K562 (cell line): ENCODE results near the gene OPA3. TPM values are rescaled to one million over a fixed set of nuclear protein-coding genes. Genes with fewer than 3 reads are reported as not detected.

Experiments
- ATF4 ChIP-seq: fragments of 450-650 bp; formaldehyde crosslinking; IDR thresholded peaks from 2 replicates; pipeline ENCODE4 v1.4.0; 2022; ENCODE audit warnings: mild to moderate bottlenecking, moderate library complexity
- CBFB ChIP-seq: sonication (generic); formaldehyde crosslinking; IDR thresholded peaks from 2 replicates; pipeline ENCODE4 v1.4.0; 2020; ENCODE audit warnings: mild to moderate bottlenecking, missing genetic modification reagents
- CBX5 ChIP-seq: IDR thresholded peaks from 2 replicates; pipeline ENCODE4 v1.6.1; 2014; ENCODE audit warnings: low read depth, borderline replicate concordance
- DACH1 ChIP-seq: fragments of 450-650 bp; IDR thresholded peaks from 2 replicates; pipeline ENCODE4 v1.6.1; 2018; ENCODE audit not compliant: partially characterized antibody
- GATAD2A ChIP-seq: fragments of 450-650 bp; IDR thresholded peaks from 2 replicates; pipeline ENCODE4 v1.6.1; 2017
- HEY1 ChIP-seq: fragments of 250-450 bp; sonication (Bioruptor Pico); IDR thresholded peaks from 2 replicates; pipeline ENCODE4 v1.5.0; 2020; ENCODE audit warnings: mild to moderate bottlenecking, moderate library complexity, borderline replicate concordance
- IFI16 ChIP-seq: fragments of 250-450 bp; sonication (Bioruptor Pico); IDR thresholded peaks from 2 replicates; pipeline ENCODE4 v2.1.2; 2022; ENCODE audit warnings: mild to moderate bottlenecking, inconsistent platforms
- MAFG ChIP-seq: fragments of 450-650 bp; conservative IDR thresholded peaks from 2 replicates; pipeline ENCODE4 v1.6.1; 2016; ENCODE audit warnings: missing genetic modification characterization, missing compliant biosample characterization
- MAFK ChIP-seq: IDR thresholded peaks from 2 replicates; pipeline ENCODE4 v1.6.1; 2011; ENCODE audit warnings: low read length, improper control_type of control experiment
- MXI1 ChIP-seq: IDR thresholded peaks from 2 replicates; pipeline ENCODE4 v1.6.1; 2011; ENCODE audit warnings: low read depth, mild to moderate bottlenecking, improper control_type of control experiment, low read length
- NCOR1 ChIP-seq: fragments of 450-650 bp; IDR thresholded peaks from 2 replicates; pipeline ENCODE4 v1.6.1; 2016; ENCODE audit warnings: mild to moderate bottlenecking, moderate library complexity
- NFE2 ChIP-seq: IDR thresholded peaks from 2 replicates; pipeline ENCODE4 v1.6.1; 2014; ENCODE audit warnings: antibody characterized with exemption, low read depth
- OTX1 ChIP-seq: fragments of 450-650 bp; formaldehyde crosslinking; IDR thresholded peaks from 2 replicates; pipeline ENCODE4 v1.4.0; 2022; ENCODE audit warnings: mild to moderate bottlenecking
- POLR2G ChIP-seq: fragments of 200-400 bp; formaldehyde crosslinking; IDR thresholded peaks from 2 replicates; pipeline ENCODE4 v1.6.1; 2017; ENCODE audit warnings: low read depth, mild to moderate bottlenecking, antibody characterized with exemption, low read length, moderate library complexity
- POLR3A ChIP-seq: IDR thresholded peaks from 2 replicates; pipeline ENCODE4 v1.6.1; 2011; ENCODE audit warnings: borderline replicate concordance, mild to moderate bottlenecking, moderate library complexity; ENCODE audit not compliant: insufficient read length, insufficient read depth; ENCODE audit errors: extremely low read depth
- RNF219 ChIP-seq: fragments of 250-450 bp; sonication (Bioruptor Pico); IDR thresholded peaks from 2 replicates; pipeline ENCODE4 v1.5.0; 2022; ENCODE audit warnings: mild to moderate bottlenecking
- SMARCA4 ChIP-seq: fragments of 450-650 bp; IDR thresholded peaks from 2 replicates; pipeline ENCODE4 v1.6.1; 2016
- SMARCC2 ChIP-seq: fragments of 450-650 bp; IDR thresholded peaks from 2 replicates; pipeline ENCODE4 v1.6.1; 2017; ENCODE audit warnings: antibody characterized with exemption, moderate library complexity, mild to moderate bottlenecking, low read depth
- SOX6 ChIP-seq: fragments of 450-650 bp; IDR thresholded peaks from 2 replicates; pipeline ENCODE4 v1.6.1; 2014; ENCODE audit warnings: mild to moderate bottlenecking
- WHSC1 ChIP-seq: IDR thresholded peaks from one replicate; pipeline ENCODE4 v1.6.1; 2012; ENCODE audit warnings: low read length, control low read depth, inconsistent platforms
- ZFP91 ChIP-seq: sonication (generic); formaldehyde crosslinking; IDR thresholded peaks from 2 replicates; pipeline ENCODE4 v1.8.0; 2022; ENCODE audit warnings: mild to moderate bottlenecking, missing genetic modification reagents
- ZNF316 ChIP-seq: fragments of 450-650 bp; IDR thresholded peaks from 2 replicates; pipeline ENCODE4 v1.6.1; 2016
- ZNF584 ChIP-seq: fragments of 200-800 bp; sonication (Bioruptor generic); IDR thresholded peaks from 2 replicates; pipeline ENCODE4 v1.6.1; 2016; ENCODE audit warnings: low read depth, mild to moderate bottlenecking, missing genetic modification characterization, missing compliant biosample characterization
- polyA plus RNA-seq, 8 experiments: library from polyadenylated mRNA; depleted of rRNA in 4 of 8; stranded (reverse) in 5 of 8; unstranded in 3 of 8; fragments of >200 nt; fragmentation: Nextera tagmentation in 2 of 8; fragmentation: Illumina TruSeq in 1 of 8; extraction: Ambion mirVana in 2 of 8; extraction: Trizol in 1 of 8; gene quantifications; 2 replicates each; pipeline versions ENCODE4 v1.2.1 to v1.2.3, GENCODE V29; 2011 to 2014; ENCODE audit warnings: inconsistent platforms in 1 of 8, missing spikeins in 1 of 8
- total RNA-seq, 7 experiments: library from RNA; depleted of rRNA in 6 of 7; stranded (reverse); fragments of >200 nt in 6 of 7; fragmentation: Illumina TruSeq in 2 of 7; extraction: Trizol in 2 of 7; gene quantifications; 2 replicates each; pipeline versions ENCODE4 v1.2.1 to v1.2.3, GENCODE V29; 2011 to 2021; ENCODE audit warnings: low replicate concordance in 1 of 7
- TF ChIP-seq, protein P1 (sequence below): fragments of 250-450 bp; sonication (Bioruptor Pico); IDR thresholded peaks from 2 replicates; pipeline ENCODE4 v1.5.1; 2021; ENCODE audit warnings: mild to moderate bottlenecking
- TF ChIP-seq, protein P2 (sequence below): fragments of 250-450 bp; sonication (Bioruptor Pico); IDR thresholded peaks from 2 replicates; pipeline ENCODE4 v1.9.0; 2021; ENCODE audit warnings: mild to moderate bottlenecking
- TF ChIP-seq, protein P3 (sequence below): sonication (generic); formaldehyde crosslinking; IDR thresholded peaks from 2 replicates; pipeline ENCODE4 v1.9.0; 2022; ENCODE audit warnings: mild to moderate bottlenecking, missing genetic modification reagents

OPA3 gene
- total and polyA plus RNA-seq, 9 of the 15 experiments (the other 6 are each of a cell fraction or from before 2014, with no cell fraction given): 1.4 to 18.8 (median 9.0) TPM

DNA sequence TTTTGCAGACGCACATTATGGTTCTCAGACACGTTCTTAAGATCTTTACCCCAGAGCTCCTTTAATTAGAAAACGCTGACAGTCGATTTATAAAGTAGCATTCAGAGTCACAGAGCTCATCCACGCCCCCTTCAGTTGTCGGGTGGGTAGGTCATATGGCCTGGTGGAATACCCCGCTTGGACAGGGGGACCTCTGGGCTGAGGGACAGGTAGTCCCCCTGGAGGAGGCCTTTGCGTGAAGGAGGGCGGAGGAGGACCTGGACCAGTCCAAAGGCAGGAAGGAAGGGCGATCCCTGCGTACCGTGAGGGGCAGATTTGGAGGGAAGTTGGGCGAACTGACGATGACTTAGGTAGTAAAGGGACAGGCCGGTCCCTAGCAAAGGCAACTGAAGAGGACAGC is 56.9 kb downstream of the OPA3 start (continued):
- TF ChIP-seq ATF4 (CRISPR knock-in tag) (no peak), POLR3A (no peak), ZNF316 (peak; percentile 72), ZNF584 (no peak), CBX5 (no peak), SMARCC2 (no peak), HEY1 (CRISPR knock-in tag) (no peak), ZFP91 (no peak), POLR2G (0 out of 2 replicates have a peak, but pooled peaks have one; percentile 15), SOX6 (peak; percentile 10; the same call in 1 of the 2 replicates), OTX1 (CRISPR knock-in tag) (no peak), NCOR1 (no peak), MXI1 (no peak), DACH1 (no peak), SMARCA4 (no peak), NFE2 (no peak), RNF219 (CRISPR knock-in tag) (no peak), IFI16 (CRISPR knock-in tag) (no peak), MAFG (tag) (0 out of 2 replicates have a peak, but pooled peaks have one; percentile 13), MAFK (no peak), WHSC1 (no peak), CBFB (CRISPR knock-in tag) (no peak), GATAD2A (no peak)
- TF ChIP-seq, protein P1, sequence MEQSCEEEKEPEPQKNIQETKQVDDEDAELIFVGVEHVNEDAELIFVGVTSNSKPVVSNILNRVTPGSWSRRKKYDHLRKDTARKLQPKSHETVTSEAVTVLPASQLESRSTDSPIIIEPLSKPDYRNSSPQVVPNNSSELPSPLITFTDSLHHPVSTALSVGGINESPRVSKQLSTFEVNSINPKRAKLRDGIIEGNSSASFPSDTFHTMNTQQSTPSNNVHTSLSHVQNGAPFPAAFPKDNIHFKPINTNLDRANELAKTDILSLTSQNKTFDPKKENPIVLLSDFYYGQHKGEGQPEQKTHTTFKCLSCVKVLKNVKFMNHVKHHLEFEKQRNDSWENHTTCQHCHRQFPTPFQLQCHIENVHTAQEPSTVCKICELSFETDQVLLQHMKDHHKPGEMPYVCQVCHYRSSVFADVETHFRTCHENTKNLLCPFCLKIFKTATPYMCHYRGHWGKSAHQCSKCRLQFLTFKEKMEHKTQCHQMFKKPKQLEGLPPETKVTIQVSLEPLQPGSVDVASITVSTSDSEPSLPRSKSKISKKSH (CRISPR knock-in tag): no peak
- TF ChIP-seq, protein P2, sequence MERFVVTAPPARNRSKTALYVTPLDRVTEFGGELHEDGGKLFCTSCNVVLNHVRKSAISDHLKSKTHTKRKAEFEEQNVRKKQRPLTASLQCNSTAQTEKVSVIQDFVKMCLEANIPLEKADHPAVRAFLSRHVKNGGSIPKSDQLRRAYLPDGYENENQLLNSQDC: no peak
- TF ChIP-seq, protein P3, sequence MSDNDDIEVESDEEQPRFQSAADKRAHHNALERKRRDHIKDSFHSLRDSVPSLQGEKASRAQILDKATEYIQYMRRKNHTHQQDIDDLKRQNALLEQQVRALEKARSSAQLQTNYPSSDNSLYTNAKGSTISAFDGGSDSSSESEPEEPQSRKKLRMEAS: no peak
